Erythroblast (primary cell): ENCODE results near the gene SNX7.

Source experiments
- GATA1 ChIP-seq: IDR thresholded peaks from 2 replicates; pipeline ENCODE4 v1.6.1; 2011; ENCODE audit warnings: low read depth, mild to moderate bottlenecking, control low read depth, low read length, moderate library complexity
- POLR2A ChIP-seq: IDR thresholded peaks from 2 replicates; pipeline ENCODE4 v1.6.1; 2011; ENCODE audit warnings: mild to moderate bottlenecking, low read length

- TF ChIP-seq POLR2A (no peak), GATA1 (no peak)
These were observed 26.7 kb downstream of the SNX7 start for GRCh38 chr1:98688110-98688739.
